Cardiac fibroblast (primary cell): ENCODE data around the gene SYT11.
A peak's percentile ranks its signal among the peaks of the same experiment; 100 is the strongest.

ENCODE experiments used
- DNase-seq, 2 donors: peaks; one replicate each; pipeline versions ENCODE4 v3.0.0 to v3.0.0-alpha.2; 2010; ENCODE audit warnings: low read depth in 2 of 2
- H3K4me3 ChIP-seq, 2 donors: replicated peaks in 1 of 2; 1 replicate in 1 of 2; 2 replicates in 1 of 2; pipeline ENCODE4 v1.5.1; 2011; ENCODE audit warnings: low read depth in 2 of 2, low read length in 2 of 2, mild to moderate bottlenecking in 2 of 2, moderate library complexity in 1 of 2
- CTCF ChIP-seq: IDR thresholded peaks from one replicate; pipeline ENCODE4 v1.5.1; 2011; ENCODE audit warnings: low read depth, mild to moderate bottlenecking, low read length, inconsistent platforms

Gene SYT11

GRCh38 chr1:155850345-155850744 lies 9.0 kb upstream of the SYT11 start:
- DNase-seq: no peak
- H3K4me3 ChIP-seq: no peak overlapping the region
- no peak for TF ChIP-seq CTCF

GRCh38 chr1:155856257-155856974 lies 3.0 kb upstream of the SYT11 start:
- no peak for DNase-seq
- H3K4me3 ChIP-seq: peak overlapping the region; percentile 88 to 97
- TF ChIP-seq CTCF: no peak

- no peak for TF ChIP-seq CTCF
- DNase-seq: peak; percentile 94
- H3K4me3 ChIP-seq: peak within 1 kb of the TSS; percentile 88 to 97
These were observed 2.1 kb upstream of the SYT11 start, which contains the start of gene GON4L for GRCh38 chr1:155856975-155857930. Gene GON4L (minus strand): TSS chr1:155857214. CDS start chr1:155853780, 3,434 bp downstream.

- peak overlapping the region; percentile 48 to 59 for H3K4me3 ChIP-seq
- TF ChIP-seq CTCF: no peak
- no peak for DNase-seq
These were observed 550 bp upstream of the SYT11 start for GRCh38 chr1:155858800-155859233.

- no peak for TF ChIP-seq CTCF
- H3K4me3 ChIP-seq: peak overlapping the region; percentile 48
- DNase-seq: peak; percentile 85 to 87
These were observed 809 bp downstream of the SYT11 start for GRCh38 chr1:155859881-155860871.

- no peak for DNase-seq
- TF ChIP-seq CTCF: no peak
- H3K4me3 ChIP-seq: peak overlapping the region in 1 of 2 donors; percentile 48
These were observed 1.7 kb downstream of the SYT11 start for GRCh38 chr1:155860970-155861510.
